ENCODE results near the gene SCYGR8. TPM values are rescaled to one million over a fixed set of nuclear protein-coding genes. Genes with fewer than 3 reads are reported as not detected.

The SCYGR8 gene
- total RNA-seq, 2 experiments from 2014 or later, result not detected

- Histone ChIP-seq H3K36me3 (ENCODE audit: insufficient read depth, low read length) (no peaks in the 10 kb centered on the region), H3K4me1 (ENCODE audit: insufficient read depth, low read length, poor library complexity, severe bottlenecking) (no peaks in the 10 kb centered on the region), H3K4me3 (ENCODE audit: low read depth, low read length, poor library complexity, severe bottlenecking) (no peak overlapping the region), H3K27ac (ENCODE audit: low read depth, low read length, poor library complexity, severe bottlenecking) (no peak overlapping the region), H3K79me2 (ENCODE audit: insufficient read depth, low read depth, low read length) (no peaks in the 10 kb centered on the region), H4K20me1 (ENCODE audit: insufficient read depth, low read length) (no peaks in the 10 kb centered on the region), H3K9me3 (ENCODE audit: low read length) (no peaks in the 10 kb centered on the region), H3K4me2 (ENCODE audit: low read length) (no peak overlapping the region), H2AFZ (ENCODE audit: low read length) (no peak overlapping the region), H3K9me2 (ENCODE audit: insufficient read depth, low read length) (no peaks in the 10 kb centered on the region)
- POLR2A ChIA-PET, result no interaction called here
- no peak for DNase-seq (ENCODE audit: low spot score)
- no peak for TF ChIP-seq EZH2phosphoT487 (IDR thresholded peaks at IDR 0.05; ENCODE audit: borderline replicate concordance, low read depth, low read length)
- CTCF ChIA-PET (ENCODE audit: unreplicated experiment), result no interaction called here
- intact Hi-C loops (cut with micrococcal nuclease; ENCODE audit: unreplicated experiment), result no loop called here
- no TSS peak for BruUV-seq (replicated peaks)
Observed at GRCh38 chr2:227788561-227789018, 42.9 kb downstream of the SCYGR8 start.

- BruUV-seq (replicated peaks), result no TSS peak
- H4K20me1 ChIP-seq (ENCODE audit: insufficient read depth, low read length), result no peaks in the 10 kb centered on the region
- no peak overlapping the region for H3K27ac ChIP-seq (ENCODE audit: low read depth, low read length, poor library complexity, severe bottlenecking)
- POLR2A ChIA-PET, result no interaction called here
- no peaks in the 10 kb centered on the region for H3K79me2 ChIP-seq (ENCODE audit: insufficient read depth, low read depth, low read length)
- no peaks in the 10 kb centered on the region for H3K4me1 ChIP-seq (ENCODE audit: insufficient read depth, low read length, poor library complexity, severe bottlenecking)
- H3K36me3 ChIP-seq (ENCODE audit: insufficient read depth, low read length), result no peaks in the 10 kb centered on the region
- H3K9me3 ChIP-seq (ENCODE audit: low read length), result no peaks in the 10 kb centered on the region
- TF ChIP-seq CTCF (conservative IDR thresholded peaks at IDR 0.05; ENCODE audit: low read length) (no peak), EZH2phosphoT487 (IDR thresholded peaks at IDR 0.05; ENCODE audit: borderline replicate concordance, low read depth, low read length) (no peak)
- no peaks in the 10 kb centered on the region for H3K9me2 ChIP-seq (ENCODE audit: insufficient read depth, low read length)
- no peak for DNase-seq (ENCODE audit: low spot score)
- H3K4me2 ChIP-seq (ENCODE audit: low read length), result no peak overlapping the region
- intact Hi-C loops (cut with micrococcal nuclease; ENCODE audit: unreplicated experiment), result no loop called here
- no peak overlapping the region for H3K4me3 ChIP-seq (ENCODE audit: low read depth, low read length, poor library complexity, severe bottlenecking)
- CTCF ChIA-PET (ENCODE audit: unreplicated experiment), result no interaction called here
- no peak overlapping the region for H2AFZ ChIP-seq (ENCODE audit: low read length)
Observed at GRCh38 chr2:227789803-227790202, 44.1 kb downstream of the SCYGR8 start.

- H3K4me3 ChIP-seq (ENCODE audit: low read depth, low read length, poor library complexity, severe bottlenecking), result no peak overlapping the region
- H3K79me2 ChIP-seq (ENCODE audit: insufficient read depth, low read depth, low read length), result no peaks in the 10 kb centered on the region
- DNase-seq (ENCODE audit: low spot score), result no peak
- ChIA-PET CTCF (ENCODE audit: unreplicated experiment) (no interaction called here), POLR2A (interaction anchor here (0.7 to 1.0 kb wide), 3 partner anchors 13 to 480 kb away, joined by 3 read pairs; no protein-coding TSS in a partner anchor)
- no peaks in the 10 kb centered on the region for H4K20me1 ChIP-seq (ENCODE audit: insufficient read depth, low read length)
- no peaks in the 10 kb centered on the region for H3K9me3 ChIP-seq (ENCODE audit: low read length)
- no peak for TF ChIP-seq CTCF (conservative IDR thresholded peaks at IDR 0.05; ENCODE audit: low read length)
- H3K4me2 ChIP-seq (ENCODE audit: low read length), result no peak overlapping the region
- no peak overlapping the region for H3K27ac ChIP-seq (ENCODE audit: low read depth, low read length, poor library complexity, severe bottlenecking)
- no peaks in the 10 kb centered on the region for H3K36me3 ChIP-seq (ENCODE audit: insufficient read depth, low read length)
- H3K9me2 ChIP-seq (ENCODE audit: insufficient read depth, low read length), result no peaks in the 10 kb centered on the region
- no TSS peak for BruUV-seq (replicated peaks)
- H3K4me1 ChIP-seq (ENCODE audit: insufficient read depth, low read length, poor library complexity, severe bottlenecking), result no peaks in the 10 kb centered on the region
- no peak overlapping the region for H2AFZ ChIP-seq (ENCODE audit: low read length)
- intact Hi-C loops (cut with micrococcal nuclease; ENCODE audit: unreplicated experiment), result no loop called here
Observed at GRCh38 chr2:227793148-227793712, 47.5 kb downstream of the SCYGR8 start.

Small RNA genes lying within 50 kb of the gene (small RNA-seq; reads per million reads assigned to genes)
- gene RNA5SP121, result 0.83 reads per million, percentile 38 among the genes with 10 or more reads in this experiment
- not detected for gene SNRPGP8

Other genes starting within 250 kb of the SCYGR8 start
- not detected in 2 replicates for gene SCYGR2, start 147.0 kb upstream of the SCYGR8 start, total RNA-seq (2014; rRNA removed; shearing (Covaris generic))
- gene SCYGR2, start 147.0 kb upstream of the SCYGR8 start, total RNA-seq (2022), result not detected in 2 replicates
- gene SCYGR3, start 131.1 kb upstream of the SCYGR8 start, total RNA-seq (2014; rRNA removed; shearing (Covaris generic)), result not detected in 2 replicates
- not detected in 2 replicates for gene SCYGR3, start 131.1 kb upstream of the SCYGR8 start, total RNA-seq (2022)
- gene SCYGR4, start 128.4 kb upstream of the SCYGR8 start, total RNA-seq (2014; rRNA removed; shearing (Covaris generic)), result not detected in 2 replicates
- gene SCYGR4, start 128.4 kb upstream of the SCYGR8 start, total RNA-seq (2022), result not detected in 2 replicates
- not detected in 2 replicates for gene SCYGR5, start 79.1 kb upstream of the SCYGR8 start, total RNA-seq (2014; rRNA removed; shearing (Covaris generic))
- gene SCYGR5, start 79.1 kb upstream of the SCYGR8 start, total RNA-seq (2022), result not detected in 2 replicates
- not detected in 2 replicates for gene SLC19A3, start 27.9 kb upstream of the SCYGR8 start, total RNA-seq (2014; rRNA removed; shearing (Covaris generic))
- gene SLC19A3, start 27.9 kb upstream of the SCYGR8 start, total RNA-seq (2022), result not detected in 2 replicates
- gene SCYGR6, start 21.1 kb upstream of the SCYGR8 start, total RNA-seq (2014; rRNA removed; shearing (Covaris generic)), result not detected in 2 replicates
- gene SCYGR6, start 21.1 kb upstream of the SCYGR8 start, total RNA-seq (2022), result not detected in 2 replicates
- not detected in 2 replicates for gene SCYGR7, start 17.6 kb upstream of the SCYGR8 start, total RNA-seq (2014; rRNA removed; shearing (Covaris generic))
- gene SCYGR7, start 17.6 kb upstream of the SCYGR8 start, total RNA-seq (2022), result not detected in 2 replicates
- gene CCL20, start 67.9 kb downstream of the SCYGR8 start, total RNA-seq (2014; rRNA removed; shearing (Covaris generic)), result not detected in 2 replicates
- not detected in 2 replicates for gene CCL20, start 67.9 kb downstream of the SCYGR8 start, total RNA-seq (2022)
- not detected in 2 replicates for gene DAW1, start 125.7 kb downstream of the SCYGR8 start, total RNA-seq (2014; rRNA removed; shearing (Covaris generic))
- not detected in 2 replicates for gene DAW1, start 125.7 kb downstream of the SCYGR8 start, total RNA-seq (2022)

All from OCI-LY7 (cell line).